Gastroesophageal sphincter (tissue), 3 donors: ENCODE results near the gene MSLN.

Experiments
- CTCF ChIP-seq, 4 experiments: fragments of 200-600 bp in 2 of 4; fragments of 450-650 bp in 2 of 4; sonication (generic) in 1 of 4; IDR thresholded peaks; one replicate each; pipeline ENCODE4 v1.5.1; 2017 to 2019; ENCODE audit warnings: antibody characterized with exemption in 4 of 4, mild to moderate bottlenecking in 2 of 4, moderate library complexity in 2 of 4
- POLR2A ChIP-seq, 2 donors: fragments of 450-650 bp; IDR thresholded peaks; one replicate each; pipeline ENCODE4 v1.6.1; 2017; ENCODE audit warnings: antibody characterized with exemption in 2 of 2, mild to moderate bottlenecking in 2 of 2, moderate library complexity in 1 of 2

GRCh38 chr16:788399-789126 lies 28.0 kb downstream of the MSLN start, which contains the start of gene CHTF18:
- TF ChIP-seq CTCF (IDR thresholded peaks at IDR 0.05) (peak in 1 of 4 experiments; percentile 16), POLR2A (IDR thresholded peaks at IDR 0.05) (no peak)
